Activated CD4-positive, alpha-beta T cell treated with anti-CD3 and anti-CD28 coated beads for 4 hours (primary cell): Measurements from ENCODE around the gene ZFYVE19.
"Not testable (repeated sequence)": the region's sequence is repeated elsewhere in the genome, so short reads cannot be mapped to it uniquely, and the experiment has no call there.

Source experiments
- DNase-seq, 2 donors: peaks; one replicate each; pipeline ENCODE4 v3.0.0-alpha.2; 2020

The ZFYVE19 gene

GRCh38 chr15:40850576-40851112 is 43.8 kb downstream of the ZFYVE19 start:
- no peak for DNase-seq

- DNase-seq = no peak
Observed at GRCh38 chr15:40852529-40852928, 45.6 kb downstream of the ZFYVE19 start.

- no peak for DNase-seq
Observed at GRCh38 chr15:40853241-40853890, 46.5 kb downstream of the ZFYVE19 start.

- no peak for DNase-seq
Observed at GRCh38 chr15:40854161-40854560, 47.3 kb downstream of the ZFYVE19 start.

- no peak for DNase-seq
Observed at GRCh38 chr15:40855706-40856234, 48.9 kb downstream of the ZFYVE19 start.

- no peak for DNase-seq
Observed at GRCh38 chr15:40856746-40857145, 49.9 kb downstream of the ZFYVE19 start.

GRCh38 chr15:40857601-40858341 is 50.9 kb downstream of the ZFYVE19 start:
- DNase-seq = peak; percentile 68 to 84

- DNase-seq = no peak
Observed at GRCh38 chr15:40858706-40859105, 51.8 kb downstream of the ZFYVE19 start.

- peak; percentile 79 to 82 for DNase-seq
Observed at GRCh38 chr15:40859206-40859851, 52.4 kb downstream of the ZFYVE19 start.

- DNase-seq = not testable (repeated sequence)
Observed at GRCh38 chr15:40861147-40861546, 54.3 kb downstream of the ZFYVE19 start.

GRCh38 chr15:40863660-40864270 is 56.9 kb downstream of the ZFYVE19 start:
- no peak for DNase-seq
